ENCODE results near the gene MOCS3. TPM values are rescaled to one million over a fixed set of nuclear protein-coding genes. Genes with fewer than 3 reads are reported as not detected.

MOCS3 gene
- total and polyA plus RNA-seq, 2 donors (not counting 1 experiment from before 2014, with no cell fraction given) = 0.91 to 7.6 TPM

GRCh38 chr20:50948132-50948785 lies 10.4 kb upstream of the MOCS3 start:
- CTCF ChIA-PET = interaction anchor here (0.8 to 1.2 kb wide), 4 partner anchors 17 to 156 kb away, joined by 3 to 4 read pairs (median 3); partner anchors contain the start of genes ADNP and BCAS4
- no peaks in the 10 kb centered on the region for H3K4me1 ChIP-seq (ENCODE audit: control insufficient read depth in 2 of 2, insufficient read depth in 2 of 2, low read length in 2 of 2)
- no peak overlapping the region for H3K27ac ChIP-seq (ENCODE audit: low read length in 2 of 2)
- H3K9ac ChIP-seq (ENCODE audit: low read length) = no peak overlapping the region
- no peak overlapping the region for H3K4me3 Mint-ChIP-seq
- no peaks in the 10 kb centered on the region for H3K4me1 Mint-ChIP-seq
- H4K20me1 ChIP-seq (ENCODE audit: control insufficient read depth, insufficient read depth, low read length, poor library complexity, severe bottlenecking) = peaks cover 21% of the 10 kb centered on the region
- H3K27me3 ChIP-seq (replicated peaks in 1 of 4; ENCODE audit: control extremely low read depth in 1 of 4, control insufficient read depth in 3 of 4, insufficient read depth in 4 of 4, low read length in 3 of 4) = no peaks in the 10 kb centered on the region
- peaks cover 47% of the 10 kb centered on the region for H3K79me2 ChIP-seq (ENCODE audit: control insufficient read depth, insufficient read depth, low read length)
- peaks cover 16 to 80% of the 10 kb centered on the region in 2 experiments for H3K36me3 ChIP-seq (replicated peaks in 1 of 2; ENCODE audit: control extremely low read depth in 1 of 2, control insufficient read depth in 1 of 2, extremely low read depth in 1 of 2, insufficient read depth in 2 of 2, low read length in 1 of 2)
- intact Hi-C loops (cut with micrococcal nuclease) = no loop called here
- H3K4me2 ChIP-seq (replicated peaks; ENCODE audit: low read depth, low read length, poor library complexity, severe bottlenecking) = no peak overlapping the region
- H3K4me3 ChIP-seq (ENCODE audit: control extremely low read depth in 1 of 5, extremely low read depth in 1 of 5, insufficient read depth in 1 of 5, low read depth in 2 of 5, low read length in 4 of 5) = no peak overlapping the region
- no peak for TF ChIP-seq EZH2 (IDR thresholded peaks at IDR 0.05; ENCODE audit: borderline replicate concordance, insufficient read depth, low read depth, low read length, poor library complexity, severe bottlenecking)
- no peak for TF ChIP-seq CTCF (IDR thresholded peaks at IDR 0.05)
- no peak for DNase-seq
- no peak for ATAC-seq (ENCODE audit: low read depth)
- H3K27ac Mint-ChIP-seq = no peak overlapping the region
- H2AFZ ChIP-seq (ENCODE audit: insufficient read depth, low read depth, low read length, poor library complexity, severe bottlenecking) = no peak overlapping the region
- no peaks in the 10 kb centered on the region for H3K27me3 Mint-ChIP-seq
- POLR2A ChIA-PET = no interaction called here
- WGBS (ENCODE audit: insufficient coverage) = 100% methylated on average over 1 of the region's 4 CpGs
- no peaks in the 10 kb centered on the region for H3K9me3 Mint-ChIP-seq (ENCODE audit: insufficient read depth)
- H3K9me3 ChIP-seq (ENCODE audit: control extremely low read depth in 1 of 3, control insufficient read depth in 2 of 3, insufficient read depth in 1 of 3, low read length in 2 of 3) = no peaks in the 10 kb centered on the region

- Histone ChIP-seq H3K4me1 (ENCODE audit: control insufficient read depth in 2 of 2, insufficient read depth in 2 of 2, low read length in 2 of 2) (peaks cover 14% of the 10 kb centered on the region in 2 donors), H4K20me1 (ENCODE audit: control insufficient read depth, insufficient read depth, low read length, poor library complexity, severe bottlenecking) (peaks cover 32% of the 10 kb centered on the region), H2AFZ (ENCODE audit: insufficient read depth, low read depth, low read length, poor library complexity, severe bottlenecking) (no peak overlapping the region), H3K27me3 (replicated peaks in 1 of 4; ENCODE audit: control extremely low read depth in 1 of 4, control insufficient read depth in 3 of 4, insufficient read depth in 4 of 4, low read length in 3 of 4) (no peaks in the 10 kb centered on the region), H3K9ac (ENCODE audit: low read length) (no peak overlapping the region), H3K79me2 (ENCODE audit: control insufficient read depth, insufficient read depth, low read length) (peaks cover 81% of the 10 kb centered on the region), H3K9me3 (ENCODE audit: control extremely low read depth in 1 of 3, control insufficient read depth in 2 of 3, insufficient read depth in 1 of 3, low read length in 2 of 3) (no peaks in the 10 kb centered on the region), H3K27ac (ENCODE audit: low read length in 2 of 2) (no peak overlapping the region), H3K36me3 (replicated peaks in 1 of 2; ENCODE audit: control extremely low read depth in 1 of 2, control insufficient read depth in 1 of 2, extremely low read depth in 1 of 2, insufficient read depth in 2 of 2, low read length in 1 of 2) (peaks cover 8 to 55% of the 10 kb centered on the region in 2 experiments), H3K4me3 (ENCODE audit: control extremely low read depth in 1 of 5, extremely low read depth in 1 of 5, insufficient read depth in 1 of 5, low read depth in 2 of 5, low read length in 4 of 5) (no peak overlapping the region), H3K4me2 (replicated peaks; ENCODE audit: low read depth, low read length, poor library complexity, severe bottlenecking) (no peak overlapping the region)
- no peak for TF ChIP-seq EZH2 (IDR thresholded peaks at IDR 0.05; ENCODE audit: borderline replicate concordance, insufficient read depth, low read depth, low read length, poor library complexity, severe bottlenecking)
- TF ChIP-seq CTCF (IDR thresholded peaks at IDR 0.05) = no peak
- CTCF ChIA-PET = no interaction called here
- no CpG with 5 or more reads among the region's 2 CpGs for WGBS (ENCODE audit: insufficient coverage)
- Mint-ChIP-seq H3K4me1 (peaks cover 18% of the 10 kb centered on the region), H3K27me3 (no peaks in the 10 kb centered on the region), H3K9me3 (ENCODE audit: insufficient read depth) (no peaks in the 10 kb centered on the region), H3K27ac (no peak overlapping the region), H3K4me3 (no peak overlapping the region)
- ATAC-seq (ENCODE audit: low read depth) (no peak), DNase-seq (no peak)
- intact Hi-C loops (cut with micrococcal nuclease) = no loop called here
- POLR2A ChIA-PET = no interaction called here
Observed at GRCh38 chr20:50953196-50953595, 5.4 kb upstream of the MOCS3 start.

Data from B cell (primary cell).